ENCODE data around the gene CEP250. TPM values are rescaled to one million over a fixed set of nuclear protein-coding genes. Genes with fewer than 3 reads are reported as not detected.

The CEP250 gene
- total and polyA plus RNA-seq, 2 of the 4 experiments (the other 2 are of a cell fraction) = 22.7 to 35.1 TPM

DNA sequence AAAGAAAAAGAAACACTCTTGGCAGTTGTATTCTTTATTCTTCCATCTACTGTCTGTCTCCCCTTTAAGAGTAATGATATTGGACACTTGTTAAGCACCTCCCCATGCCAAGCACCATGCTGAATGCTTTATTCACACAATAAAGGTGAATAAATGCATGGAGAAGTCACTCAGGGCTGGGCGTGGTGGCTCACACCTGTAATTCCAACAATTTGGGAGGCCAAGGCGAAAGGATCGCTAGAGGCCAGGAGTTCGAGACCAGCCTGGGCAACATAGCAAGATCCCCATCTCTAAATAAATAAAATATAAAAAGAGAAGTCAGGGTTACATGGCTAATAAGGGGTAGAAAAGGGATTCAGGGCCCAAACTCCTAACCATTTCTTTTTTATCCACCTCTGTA, 32.1 kb downstream of the CEP250 start:
- no peak for TF ChIP-seq MAFK (IDR thresholded peaks at IDR 0.05; ENCODE audit: low read depth, low read length)
- H3K9me3 ChIP-seq (ENCODE audit: control insufficient read depth, insufficient read depth, low read length) = peaks cover 3% of the 10 kb centered on the region
- in situ Hi-C loops (cut with MboI; ENCODE audit: low sequenced_read_pairs) = no loop called here
- no peak overlapping the region for H3K18ac ChIP-seq (ENCODE audit: low read depth, low read length)
- ATAC-seq (ENCODE audit: low read depth) (no peak), DNase-seq (no peak)
- no peak overlapping the region for H4K91ac ChIP-seq (ENCODE audit: insufficient read depth, low read depth, low read length)
- H3K23ac ChIP-seq (ENCODE audit: low read depth, low read length) = no peak overlapping the region
- H3K14ac ChIP-seq (replicated peaks; ENCODE audit: low read depth, low read length) = no peak overlapping the region
- CTCF ChIA-PET = no interaction called here
- H3K36me3 ChIP-seq (ENCODE audit: control insufficient read depth, insufficient read depth, low read length) = peaks cover 37% of the 10 kb centered on the region
- no peak overlapping the region for H4K5ac ChIP-seq (ENCODE audit: low read depth, low read length)
- no peak overlapping the region for H4K8ac ChIP-seq (ENCODE audit: low read depth in 2 of 2, low read length in 2 of 2)
- H3K4me3 ChIP-seq (ENCODE audit: insufficient read depth, low read depth, low read length) = no peak overlapping the region
- no peak overlapping the region for H2BK5ac ChIP-seq (ENCODE audit: low read depth, low read length, poor library complexity, severe bottlenecking)
- no peak overlapping the region for H2BK20ac ChIP-seq (ENCODE audit: low read depth, low read length)
- POLR2A ChIA-PET (ENCODE audit: unreplicated experiment) = no interaction called here
- H2AK5ac ChIP-seq (ENCODE audit: low read depth, low read length) = no peak overlapping the region
- H3K79me1 ChIP-seq (ENCODE audit: low read depth in 1 of 2, low read length in 2 of 2) = peaks cover 0 to 3% of the 10 kb centered on the region in 2 experiments; a peak in 2 of 4 replicates
- no peak overlapping the region for H2AFZ ChIP-seq (replicated peaks; ENCODE audit: low read length, poor library complexity)
- H3K9ac ChIP-seq (ENCODE audit: low read depth, low read length) = no peak overlapping the region
- no peak overlapping the region for H3K4ac ChIP-seq (ENCODE audit: low read depth, low read length)
- H2BK120ac ChIP-seq (ENCODE audit: low read depth, low read length) = no peak overlapping the region
- no peak overlapping the region for H2BK15ac ChIP-seq (ENCODE audit: low read depth, low read length)
- H3K27me3 ChIP-seq (ENCODE audit: control insufficient read depth, insufficient read depth, low read length) = no peaks in the 10 kb centered on the region
- no peaks in the 10 kb centered on the region for H3K9me1 ChIP-seq (ENCODE audit: insufficient read depth, low read length)
- dilution Hi-C loops (cut with HindIII; ENCODE audit: low sequenced_read_pairs, unreplicated experiment) = no loop called here
- no peak overlapping the region for H3K4me2 ChIP-seq (ENCODE audit: low read depth, low read length)
- BruUV-seq (replicated peaks) = no TSS peak
- intact Hi-C loops (cut with micrococcal nuclease) = no loop called here
- no CpG with 5 or more reads among the region's 4 CpGs for WGBS, 2 experiments (ENCODE audit: extremely low coverage in 2 of 2, insufficient read length in 1 of 2)
- no peak overlapping the region for H3K27ac ChIP-seq (ENCODE audit: insufficient read depth, low read length)
- no peaks in the 10 kb centered on the region for H3K4me1 ChIP-seq (ENCODE audit: control insufficient read depth, insufficient read depth, low read length)
- H4K20me1 ChIP-seq (ENCODE audit: insufficient read depth, low read length) = no peaks in the 10 kb centered on the region
- H2AK9ac ChIP-seq (replicated peaks; ENCODE audit: low read depth, low read length, poor library complexity) = no peak overlapping the region
- no peak overlapping the region for H3K56ac ChIP-seq (ENCODE audit: extremely low read depth, insufficient read depth, low read length)
